Gastroesophageal sphincter (tissue), 4 donors: ENCODE data around the gene C11orf58. TPM values are rescaled to one million over a fixed set of nuclear protein-coding genes. Genes with fewer than 3 reads are reported as not detected.

Experiments
- ATAC-seq: fragments of 150-250 bp; one replicate; pipeline ENCODE4 v1.9.1; 2016; ENCODE audit warnings: mild to moderate bottlenecking, moderate library complexity
- H3K27ac ChIP-seq, 4 donors: fragments of 200-600 bp; sonication (generic) in 3 of 4; 1 replicate in 3 of 4; 2 replicates in 1 of 4; pipeline ENCODE4 v1.5.1; 2016 to 2019
- H3K27me3 ChIP-seq: fragments of 200-600 bp; sonication (generic); one replicate; pipeline ENCODE4 v1.5.1; 2019
- H3K36me3 ChIP-seq, 2 donors: fragments of 200-600 bp; sonication (generic); one replicate each; pipeline ENCODE4 v1.5.1; 2019; ENCODE audit warnings: control low read depth in 1 of 2
- H3K4me1 ChIP-seq, 3 donors: fragments of 200-600 bp; sonication (generic); 1 replicate in 2 of 3; 2 replicates in 1 of 3; pipeline ENCODE4 v1.5.1; 2016 to 2019; ENCODE audit warnings: control low read depth in 2 of 3
- H3K4me3 ChIP-seq, 2 donors: fragments of 200-600 bp; sonication (generic); one replicate each; pipeline ENCODE4 v1.5.1; 2019; ENCODE audit warnings: mild to moderate bottlenecking in 1 of 2, moderate library complexity in 1 of 2
- H3K9me3 ChIP-seq, 3 donors: fragments of 200-600 bp; sonication (generic); one replicate each; pipeline ENCODE4 v1.5.1; 2017 to 2019; ENCODE audit warnings: control low read depth in 2 of 3
- CTCF ChIP-seq, 4 experiments: fragments of 200-600 bp in 2 of 4; fragments of 450-650 bp in 2 of 4; sonication (generic) in 1 of 4; IDR thresholded peaks; one replicate each; pipeline ENCODE4 v1.5.1; 2017 to 2019; ENCODE audit warnings: antibody characterized with exemption in 4 of 4, mild to moderate bottlenecking in 2 of 4, moderate library complexity in 2 of 4
- EP300 ChIP-seq: sonication (generic); formaldehyde crosslinking; IDR thresholded peaks from one replicate; pipeline ENCODE4 v1.6.1; 2017; ENCODE audit warnings: antibody characterized with exemption, mild to moderate bottlenecking
- POLR2A ChIP-seq, 2 donors: fragments of 450-650 bp; IDR thresholded peaks; one replicate each; pipeline ENCODE4 v1.6.1; 2017; ENCODE audit warnings: antibody characterized with exemption in 2 of 2, mild to moderate bottlenecking in 2 of 2, moderate library complexity in 1 of 2
- POLR2AphosphoS5 ChIP-seq: sonication (generic); formaldehyde crosslinking; IDR thresholded peaks from one replicate; pipeline ENCODE4 v1.6.1; 2017; ENCODE audit warnings: antibody characterized with exemption
- WGBS, 2 donors: methylation state at CpG; one replicate each; pipeline ENCODE4 v1.1.5; 2018; ENCODE audit warnings: low coverage in 1 of 2; 5-methylcytosine and 5-hydroxymethylcytosine counted together
- total RNA-seq, 4 donors: library from RNA; depleted of rRNA; stranded (reverse); fragments of >200 nt; gene quantifications; one replicate each; pipeline ENCODE4 v1.1.0, GENCODE V29; 2016

The C11orf58 gene
- total RNA-seq, 4 donors from 2014 or later: 150 to 188 (median 175) TPM

GRCh38 chr11:16793009-16793408, 54.6 kb downstream of the C11orf58 start:
- WGBS, 2 donors: 88 to 100% methylated on average over 2 to 3 of the region's 3 CpGs
- no peak for ATAC-seq
- Histone ChIP-seq H3K36me3 (peaks cover 0 to 47% of the 10 kb centered on the region in 2 donors), H3K27me3 (no peaks in the 10 kb centered on the region), H3K27ac (no peak overlapping the region), H3K4me3 (no peak overlapping the region), H3K9me3 (no peaks in the 10 kb centered on the region), H3K4me1 (peaks cover 0 to 24% (median 0%) of the 10 kb centered on the region in 3 donors)
- TF ChIP-seq POLR2A (IDR thresholded peaks at IDR 0.05) (no peak), EP300 (no peak), POLR2AphosphoS5 (no peak), CTCF (IDR thresholded peaks at IDR 0.05) (no peak)

- Histone ChIP-seq H3K4me3 (no peak overlapping the region), H3K4me1 (peaks cover 0 to 19% (median 0%) of the 10 kb centered on the region in 3 donors), H3K27ac (no peak overlapping the region), H3K9me3 (no peaks in the 10 kb centered on the region), H3K36me3 (peaks cover 0 to 47% of the 10 kb centered on the region in 2 donors), H3K27me3 (no peaks in the 10 kb centered on the region)
- 73% methylated on average over 3 of the region's 3 CpGs; no CpG with 5 or more reads in 1 of the 2 donors for WGBS, 2 donors
- TF ChIP-seq POLR2AphosphoS5 (no peak), POLR2A (IDR thresholded peaks at IDR 0.05) (no peak), CTCF (IDR thresholded peaks at IDR 0.05) (no peak), EP300 (no peak)
- no peak for ATAC-seq
Observed at GRCh38 chr11:16793511-16793910, 55.1 kb downstream of the C11orf58 start.

- 83 to 90% methylated on average over 6 of the region's 17 CpGs for WGBS, 2 donors
- Histone ChIP-seq H3K4me3 (no peak overlapping the region), H3K27ac (no peak overlapping the region)
Observed at GRCh38 chr11:16794047-16794818, 55.8 kb downstream of the C11orf58 start.

GRCh38 chr11:16795146-16795545, 56.7 kb downstream of the C11orf58 start:
- no peak for ATAC-seq
- H3K9me3 ChIP-seq: no peaks in the 10 kb centered on the region
- H3K36me3 ChIP-seq: peaks cover 0 to 38% of the 10 kb centered on the region in 2 donors
- H3K27ac ChIP-seq: no peak overlapping the region
- TF ChIP-seq CTCF (IDR thresholded peaks at IDR 0.05) (no peak), POLR2AphosphoS5 (no peak), POLR2A (IDR thresholded peaks at IDR 0.05) (no peak), EP300 (no peak)
- 80 to 96% methylated on average over 6 to 8 of the region's 8 CpGs for WGBS, 2 donors
- peaks cover 0 to 13% (median 0%) of the 10 kb centered on the region in 3 donors for H3K4me1 ChIP-seq
- H3K4me3 ChIP-seq: no peak overlapping the region
- H3K27me3 ChIP-seq: no peaks in the 10 kb centered on the region

More at GRCh38 chr11:16794047-16794818, 55.8 kb downstream of the C11orf58 start:
- H3K4me1 ChIP-seq: peaks cover 0 to 13% (median 0%) of the 10 kb centered on the region in 3 donors
- peaks cover 0 to 40% of the 10 kb centered on the region in 2 donors for H3K36me3 ChIP-seq
- H3K27me3 ChIP-seq: no peaks in the 10 kb centered on the region
- H3K9me3 ChIP-seq: no peaks in the 10 kb centered on the region
- ATAC-seq: no peak
- no peak for TF ChIP-seq CTCF (IDR thresholded peaks at IDR 0.05)
- TF ChIP-seq POLR2A (IDR thresholded peaks at IDR 0.05): no peak
- no peak for TF ChIP-seq POLR2AphosphoS5
- TF ChIP-seq EP300: no peak

GRCh38 chr11:16796311-16796710, 57.9 kb downstream of the C11orf58 start:
- WGBS, 2 donors: 79 to 87% methylated on average over 4 of the region's 4 CpGs
- Histone ChIP-seq H3K27ac (no peak overlapping the region), H3K4me3 (no peak overlapping the region), H3K36me3 (peaks cover 0 to 40% of the 10 kb centered on the region in 2 donors), H3K4me1 (peaks cover 0 to 6% (median 0%) of the 10 kb centered on the region in 3 donors), H3K9me3 (no peaks in the 10 kb centered on the region), H3K27me3 (no peaks in the 10 kb centered on the region)
- TF ChIP-seq POLR2A (IDR thresholded peaks at IDR 0.05): no peak
- no peak for TF ChIP-seq CTCF (IDR thresholded peaks at IDR 0.05)
- no peak for TF ChIP-seq EP300
- TF ChIP-seq POLR2AphosphoS5: no peak
- no peak for ATAC-seq
